HG03575 (cell line): ENCODE results near the gene PIP.
"Not testable (repeated sequence)": the region's sequence is repeated elsewhere in the genome, so short reads cannot be mapped to it uniquely, and the experiment has no call there.

Experiments used
- ATAC-seq: cut with Tn5 transposase; IDR thresholded peaks from one replicate; pipeline ENCODE4 v1.9.1; 2021; ENCODE audit not compliant: unreplicated experiment, insufficient number of reproducible peaks, low FRiP score; ENCODE audit errors: extremely low read depth

The PIP gene

GRCh38 chr7:143131781-143132180 is at the start of gene PIP:
Gene PIP (plus strand): TSS chr7:143132077. CDS start chr7:143132117, 40 bp downstream.
- no peak for ATAC-seq

- ATAC-seq = no peak
Observed at GRCh38 chr7:143085109-143085508, 46.8 kb upstream of the PIP start.

GRCh38 chr7:143085610-143086009 is 46.3 kb upstream of the PIP start:
- ATAC-seq = not testable (repeated sequence)

- ATAC-seq = not testable (repeated sequence)
Observed at GRCh38 chr7:143088549-143089231, 43.2 kb upstream of the PIP start.

GRCh38 chr7:143096146-143096545 is 35.7 kb upstream of the PIP start:
- no peak for ATAC-seq

GRCh38 chr7:143099579-143099978 is 32.3 kb upstream of the PIP start:
- ATAC-seq = not testable (repeated sequence)

- no peak for ATAC-seq
Observed at GRCh38 chr7:143104759-143105158, 27.1 kb upstream of the PIP start.

GRCh38 chr7:143108019-143108418 is 23.9 kb upstream of the PIP start:
- ATAC-seq = not testable (repeated sequence)

- no peak for ATAC-seq
Observed at GRCh38 chr7:143117395-143117794, 14.5 kb upstream of the PIP start.

GRCh38 chr7:143120691-143121405 is 11.0 kb upstream of the PIP start:
- ATAC-seq = no peak

- not testable (repeated sequence) for ATAC-seq
Observed at GRCh38 chr7:143123326-143123725, 8.6 kb upstream of the PIP start.

- no peak for ATAC-seq
Observed at GRCh38 chr7:143126146-143126545, 5.7 kb upstream of the PIP start.

- ATAC-seq = no peak
Observed at GRCh38 chr7:143129051-143129450, 2.8 kb upstream of the PIP start.

GRCh38 chr7:143129477-143129876 is 2.4 kb upstream of the PIP start:
- ATAC-seq = no peak

- ATAC-seq = no peak
Observed at GRCh38 chr7:143130541-143130940, 1.3 kb upstream of the PIP start.

- ATAC-seq = no peak
Observed at GRCh38 chr7:143147070-143147469, 15.2 kb downstream of the PIP start.

- ATAC-seq = no peak
Observed at GRCh38 chr7:143148050-143148449, 16.2 kb downstream of the PIP start.

- ATAC-seq = no peak
Observed at GRCh38 chr7:143148651-143149050, 16.8 kb downstream of the PIP start.

GRCh38 chr7:143150696-143151095 is 18.8 kb downstream of the PIP start:
- ATAC-seq = not testable (repeated sequence)

GRCh38 chr7:143158617-143159016 is 26.7 kb downstream of the PIP start:
- not testable (repeated sequence) for ATAC-seq
